GM19324 (cell line): ENCODE results near the gene INTS11.
"Not testable (repeated sequence)": the region's sequence is repeated elsewhere in the genome, so short reads cannot be mapped to it uniquely, and the experiment has no call there.

Source experiments
- ATAC-seq: cut with Tn5 transposase; IDR thresholded peaks from one replicate; pipeline ENCODE4 v1.9.1; 2021; ENCODE audit warnings: mild to moderate bottlenecking, moderate library complexity; ENCODE audit not compliant: unreplicated experiment, low FRiP score

INTS11 gene

DNA sequence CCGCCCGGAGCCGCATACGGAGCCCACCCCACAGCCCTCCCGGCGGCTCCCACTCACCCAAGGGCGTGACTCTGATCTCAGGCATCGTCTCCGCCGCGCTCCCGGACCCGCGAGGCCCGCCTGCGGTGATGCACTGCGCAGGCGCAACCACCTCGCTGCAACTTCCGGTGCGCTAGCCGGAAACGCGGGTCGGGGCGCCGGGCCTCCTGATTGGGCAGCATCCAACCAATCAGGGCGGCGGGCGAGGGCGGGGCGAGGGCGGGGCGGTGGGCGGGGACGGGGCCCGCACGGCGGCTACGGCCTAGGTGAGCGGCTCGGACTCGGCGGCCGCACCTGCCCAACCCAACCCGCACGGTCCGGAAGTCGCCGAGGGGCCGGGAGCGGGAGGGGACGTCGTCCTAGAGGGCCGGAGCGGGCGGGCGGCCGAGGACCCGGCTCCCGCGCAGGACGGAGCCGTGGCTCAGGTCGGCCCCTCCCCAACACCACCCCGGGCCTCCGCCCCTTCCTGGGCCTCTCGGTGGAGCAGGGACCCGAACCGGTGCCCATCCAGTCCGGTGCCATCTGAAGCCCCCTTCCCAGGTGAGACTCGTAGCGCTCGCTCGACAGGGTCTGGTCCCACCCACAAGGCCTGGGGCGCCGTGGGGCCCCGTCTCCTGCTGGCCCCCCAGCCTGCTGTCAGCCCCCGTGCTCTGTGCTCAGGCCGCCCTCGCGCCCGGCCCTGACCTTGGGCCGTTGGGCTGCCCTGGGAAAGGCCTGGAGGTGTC, at the start of gene INTS11, which contains the start of gene CPTP:
Gene INTS11 (minus strand): TSS at position 137 of the 764 bp plus-strand sequence. CDS start 52 bp downstream, at position 85.
Gene CPTP (plus strand): TSS at position 279 of the 764 bp plus-strand sequence. CDS start 2,109 bp downstream, outside the sequence.
- ATAC-seq, result peak; percentile 67

DNA sequence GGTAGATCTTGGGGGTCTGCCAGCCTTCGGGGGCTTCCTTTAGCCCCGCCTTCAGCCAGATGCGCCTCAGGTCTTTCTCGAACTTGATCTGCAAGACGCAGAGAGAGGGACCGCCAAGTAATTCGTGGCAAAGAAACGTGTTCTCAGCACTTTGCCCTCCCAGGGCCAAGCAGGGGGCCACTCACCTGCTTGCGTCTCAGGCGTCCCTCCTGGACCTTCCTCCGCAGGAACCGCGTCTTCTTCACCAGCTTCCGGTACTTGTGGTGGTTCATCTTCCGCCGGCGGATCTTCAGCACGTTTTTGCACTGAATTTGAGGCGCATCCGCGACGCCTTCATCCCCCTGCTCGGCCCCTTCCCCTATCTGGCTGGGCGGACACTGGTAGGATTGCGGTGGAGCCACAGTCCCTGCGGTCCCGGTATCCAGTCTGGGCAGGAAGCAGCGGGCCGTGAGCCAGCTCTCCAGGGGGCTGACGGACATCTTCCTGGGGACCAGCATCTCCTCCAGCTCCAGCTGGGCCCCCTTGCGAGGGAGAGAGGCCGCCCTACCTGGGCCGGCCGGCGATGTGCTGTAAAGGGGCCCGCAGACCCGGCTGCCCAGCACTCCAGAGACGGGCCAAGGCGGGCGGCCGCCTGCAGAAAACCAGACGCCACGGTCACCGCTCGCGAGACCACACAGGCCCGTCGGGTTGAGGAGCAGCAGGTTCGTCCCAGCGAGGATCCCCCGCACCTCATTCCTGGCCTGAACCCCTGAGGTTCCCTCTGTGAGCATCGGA, 49.5 kb upstream of the INTS11 start:
- ATAC-seq, result no peak

DNA sequence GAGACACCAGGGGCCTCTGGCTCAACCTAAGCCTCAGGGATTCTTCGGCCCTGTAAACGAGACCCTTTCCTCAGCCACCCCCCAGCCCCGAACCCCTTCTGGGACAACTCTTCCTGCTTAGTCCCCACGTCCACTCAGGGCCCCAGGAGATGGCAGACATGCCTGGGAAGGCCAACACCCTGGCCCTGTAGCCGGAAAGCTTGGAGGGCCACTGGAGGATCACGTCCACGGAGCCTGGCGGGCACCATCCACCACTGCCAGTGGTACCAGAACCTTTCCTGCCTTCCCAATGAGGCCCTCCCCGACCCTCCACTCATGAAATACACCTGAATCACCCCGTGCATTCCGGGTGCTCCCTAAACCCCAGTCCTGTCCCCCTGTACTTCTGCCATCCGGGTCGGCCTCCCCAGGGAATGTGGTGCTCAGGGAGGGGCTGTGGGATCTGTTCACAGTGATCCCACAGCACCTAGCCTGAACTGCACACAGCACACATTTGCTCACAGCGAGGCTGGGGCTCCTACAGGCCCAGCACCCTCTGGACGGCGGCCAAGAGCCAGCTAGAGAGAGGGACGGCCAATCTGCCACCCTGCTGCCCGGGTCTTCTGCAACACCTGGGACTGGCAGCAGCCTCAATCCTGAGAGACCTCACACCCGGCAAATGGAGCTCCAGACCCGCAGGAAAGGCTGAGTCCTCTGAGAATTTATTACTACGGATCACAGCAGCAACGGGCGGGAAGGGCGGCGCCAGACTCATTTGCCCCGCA, 48.8 kb upstream of the INTS11 start:
- ATAC-seq, result no peak

DNA sequence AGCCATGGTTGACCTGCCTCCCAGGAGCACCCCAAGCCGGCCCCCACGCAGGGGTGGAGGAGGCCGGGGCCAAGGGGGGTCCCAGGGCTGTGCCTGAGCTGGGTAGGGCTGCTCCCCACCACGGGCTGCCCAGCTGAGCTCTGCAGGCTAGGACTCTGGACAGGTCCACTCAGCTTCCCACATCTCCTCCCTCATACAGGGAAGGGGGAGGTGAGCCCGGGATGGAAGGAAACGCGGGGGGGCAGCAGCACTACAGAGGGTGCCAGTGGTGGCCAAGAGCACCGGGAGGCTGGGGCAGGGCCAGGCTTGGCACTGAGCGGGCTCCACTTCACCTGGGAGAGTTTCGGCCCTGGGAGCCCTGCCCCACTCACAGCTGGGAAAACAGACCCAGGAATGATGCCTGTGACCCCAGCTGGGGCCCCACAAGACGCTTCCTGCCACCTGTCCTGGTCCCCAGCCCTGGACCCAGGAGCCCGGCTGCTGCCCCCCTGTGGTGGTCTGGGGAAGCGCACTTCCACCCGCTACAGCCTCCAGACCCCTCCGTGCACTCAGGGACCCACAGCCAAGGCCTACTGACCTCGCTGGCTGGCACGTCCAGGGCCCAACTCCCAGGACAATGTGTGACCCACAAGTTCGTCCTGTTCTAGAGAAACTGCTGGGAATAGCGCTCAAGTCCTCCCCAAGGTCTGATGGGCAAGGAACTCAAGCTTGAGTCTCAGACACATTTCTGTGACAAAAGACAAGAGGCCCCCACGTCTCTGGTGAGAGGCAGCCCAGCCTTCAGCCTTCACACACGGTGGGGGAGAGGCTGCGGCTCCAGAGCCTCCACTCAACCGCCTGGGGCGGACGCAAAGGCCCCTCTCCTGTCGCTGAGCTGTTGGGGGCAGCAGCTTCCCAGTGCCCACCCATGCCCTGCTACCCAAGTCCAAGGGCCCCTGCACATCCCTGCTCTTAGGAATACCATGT, 47.6 kb upstream of the INTS11 start:
- no peak for ATAC-seq

DNA sequence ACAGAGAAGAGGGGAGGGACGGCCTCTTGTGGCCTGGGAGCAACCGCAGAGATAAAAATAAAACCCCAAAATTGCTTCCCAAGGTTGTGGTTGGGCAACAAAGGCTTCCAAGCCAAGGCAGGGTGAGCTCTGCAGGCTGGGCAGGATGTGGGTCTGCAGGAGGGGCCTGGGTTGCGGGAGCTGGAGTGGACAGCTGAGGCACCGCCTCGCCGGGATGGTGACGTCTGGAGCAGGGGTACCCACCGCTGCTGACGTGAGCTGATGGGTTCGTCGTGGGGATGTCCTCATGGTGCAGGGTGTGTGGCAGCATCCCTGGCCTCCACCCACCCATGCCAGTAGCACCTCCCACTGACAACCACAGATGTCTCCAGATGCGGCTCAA, 46.9 kb upstream of the INTS11 start:
- no peak for ATAC-seq

DNA sequence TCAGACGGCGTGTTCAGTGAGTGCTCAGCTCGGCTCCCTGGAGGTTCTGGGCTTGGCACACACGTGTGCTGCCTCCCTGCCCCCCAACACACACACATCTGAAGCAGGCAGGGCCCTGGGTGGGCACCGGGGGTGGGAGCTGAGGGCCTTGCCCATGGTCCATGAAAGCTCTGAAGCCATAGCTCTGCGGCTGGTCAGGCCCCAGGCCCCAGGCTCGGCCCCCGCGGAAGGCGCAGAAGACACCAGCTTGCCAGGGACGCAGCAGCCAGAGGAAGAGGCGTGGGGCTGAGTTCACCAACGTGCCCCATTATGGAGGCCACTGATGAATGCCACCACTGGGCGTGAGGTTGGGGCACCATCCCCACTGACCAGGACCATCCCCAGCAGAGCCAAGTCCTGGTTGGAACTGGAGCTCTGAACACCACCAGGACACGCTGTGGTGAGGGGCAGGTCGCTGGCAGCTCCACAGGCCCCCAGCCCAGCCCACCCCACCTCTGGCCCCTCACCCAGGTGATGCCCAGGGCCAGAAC, 46.4 kb upstream of the INTS11 start:
- ATAC-seq, result no peak

DNA sequence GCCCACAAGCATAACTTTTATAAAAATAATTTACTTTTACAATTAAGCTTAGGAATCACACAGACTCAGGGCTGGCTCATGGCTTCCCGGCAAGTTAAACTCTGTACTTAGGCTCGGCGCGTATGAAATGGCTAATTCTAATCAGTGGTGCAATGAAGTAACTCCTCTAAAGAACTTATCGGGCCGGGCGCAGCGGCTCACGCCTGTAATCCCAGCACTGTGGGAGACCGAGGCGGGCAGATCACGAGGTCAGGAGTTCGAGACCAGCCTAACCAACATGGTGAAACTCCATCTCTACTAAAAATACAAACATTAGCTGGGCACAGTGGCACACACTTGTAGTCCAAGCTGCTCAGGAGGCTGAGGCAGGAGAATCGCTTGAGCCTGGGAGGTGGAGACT, 45.6 kb upstream of the INTS11 start:
- not testable (repeated sequence) for ATAC-seq

DNA sequence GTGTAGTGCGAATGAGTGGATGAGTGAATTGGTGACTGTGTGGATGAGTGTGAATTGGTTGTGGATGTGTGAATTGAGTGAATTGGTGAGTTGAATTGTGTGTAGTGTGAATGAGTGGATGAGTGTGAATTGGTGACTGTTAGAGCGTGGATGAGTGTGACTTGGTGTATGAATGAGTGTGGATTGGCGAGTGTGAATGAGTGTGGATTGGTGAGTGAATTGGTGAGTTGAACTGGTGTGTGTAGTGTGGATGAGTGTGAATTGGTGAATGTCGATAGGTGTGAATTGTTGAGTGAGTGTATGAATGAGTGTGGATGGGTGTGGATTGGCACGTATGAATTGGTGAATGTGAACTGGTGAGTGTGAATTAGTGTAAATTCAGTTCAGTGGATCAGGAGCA, 42.9 kb upstream of the INTS11 start:
- no peak for ATAC-seq

DNA sequence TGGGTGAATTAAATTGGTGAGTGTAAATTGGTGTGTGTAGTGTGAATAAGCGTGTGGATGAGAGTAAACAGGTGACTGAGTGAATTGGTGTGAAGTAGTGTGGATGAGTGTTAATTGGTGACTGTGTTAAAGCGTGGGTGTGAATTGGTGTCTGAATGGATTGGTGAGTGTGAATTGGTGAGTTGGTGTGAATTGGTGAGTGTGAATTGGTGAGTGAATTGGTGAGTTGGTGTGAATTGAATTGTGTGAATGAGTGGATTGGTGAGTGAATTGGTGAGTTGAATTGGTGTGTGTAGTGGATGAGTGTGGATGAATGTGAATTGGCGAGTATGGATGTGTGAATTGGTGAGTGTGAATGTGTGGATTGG, 42.2 kb upstream of the INTS11 start:
- ATAC-seq, result no peak

DNA sequence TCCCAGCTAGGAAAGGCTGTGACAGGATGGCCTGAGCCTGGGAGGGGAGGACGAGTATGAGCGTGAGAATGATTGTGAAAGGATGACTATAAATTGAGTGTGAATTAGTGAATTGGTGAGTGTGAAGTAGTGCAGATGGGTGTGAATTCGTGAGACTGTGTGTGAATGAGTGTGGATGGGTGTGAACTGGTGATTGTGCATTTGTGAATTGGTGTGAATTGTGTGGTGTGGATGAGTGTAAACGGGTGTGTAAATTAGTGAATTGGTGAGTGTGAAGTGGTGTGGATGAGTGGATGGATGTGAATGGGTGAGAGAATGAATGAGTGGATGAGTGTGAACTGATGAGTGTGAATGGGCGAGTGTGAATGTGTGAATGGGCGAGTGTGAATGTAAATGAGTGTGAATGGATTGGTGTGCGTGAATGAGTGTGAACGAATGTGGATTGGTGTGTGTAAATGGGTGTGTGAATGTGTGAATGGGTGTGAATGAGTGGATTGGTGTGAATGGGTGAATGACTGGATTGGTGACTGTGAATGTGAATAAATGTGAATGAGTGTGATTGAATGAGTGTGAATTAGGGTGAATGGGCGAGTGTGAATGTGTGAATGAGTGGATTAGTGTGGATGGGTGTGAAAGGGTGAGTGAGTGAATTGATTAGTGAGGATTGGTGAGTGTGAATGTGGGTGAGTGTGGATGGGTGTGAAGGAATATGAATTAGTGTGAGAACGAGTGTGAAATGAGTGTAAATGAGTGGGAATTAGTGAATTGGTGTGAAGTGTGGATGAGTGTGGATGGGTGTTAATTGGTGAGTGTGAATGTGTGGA, 41.6 kb upstream of the INTS11 start:
- ATAC-seq, result no peak

DNA sequence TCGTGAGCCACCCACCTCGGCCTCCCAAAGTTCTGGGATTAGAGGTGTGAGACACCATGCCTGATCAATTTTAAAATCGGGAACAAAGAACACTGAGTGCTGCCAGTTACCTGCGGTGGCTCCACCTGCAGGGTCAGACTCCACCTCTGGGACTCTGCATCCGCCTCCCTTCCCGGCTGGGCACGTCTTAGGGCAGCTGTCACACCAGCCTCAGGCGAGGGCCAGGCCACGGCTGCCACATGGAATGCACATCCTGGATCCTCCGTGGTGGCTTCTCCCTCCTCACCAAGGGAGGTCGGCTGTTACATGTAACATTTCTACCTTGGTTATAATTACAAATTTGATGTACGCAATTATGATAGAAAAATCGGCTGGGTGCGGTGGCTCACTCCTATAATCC, 39.8 kb upstream of the INTS11 start:
- no peak for ATAC-seq

DNA sequence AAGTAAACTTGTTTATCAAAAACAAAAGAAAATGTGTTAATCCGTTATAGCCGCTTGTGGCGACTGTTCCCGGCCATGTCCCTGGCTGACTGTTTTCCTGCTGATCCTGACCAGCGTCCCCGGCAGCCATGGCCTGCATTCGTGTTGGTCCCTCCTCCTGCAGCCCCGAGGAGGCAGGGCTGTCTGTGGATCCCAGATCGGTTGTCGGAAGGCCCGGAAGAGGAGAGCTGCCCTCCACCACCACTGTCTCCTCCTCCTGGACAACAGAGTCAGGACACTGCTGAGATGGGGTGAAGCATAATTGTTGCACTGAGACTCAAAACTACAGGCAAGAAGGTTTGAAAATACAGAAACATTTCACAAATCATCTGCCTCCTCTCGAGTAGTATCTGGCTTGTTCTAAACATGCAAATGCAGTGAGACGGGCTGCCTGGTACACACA, 37.5 kb upstream of the INTS11 start:
- ATAC-seq, result no peak

DNA sequence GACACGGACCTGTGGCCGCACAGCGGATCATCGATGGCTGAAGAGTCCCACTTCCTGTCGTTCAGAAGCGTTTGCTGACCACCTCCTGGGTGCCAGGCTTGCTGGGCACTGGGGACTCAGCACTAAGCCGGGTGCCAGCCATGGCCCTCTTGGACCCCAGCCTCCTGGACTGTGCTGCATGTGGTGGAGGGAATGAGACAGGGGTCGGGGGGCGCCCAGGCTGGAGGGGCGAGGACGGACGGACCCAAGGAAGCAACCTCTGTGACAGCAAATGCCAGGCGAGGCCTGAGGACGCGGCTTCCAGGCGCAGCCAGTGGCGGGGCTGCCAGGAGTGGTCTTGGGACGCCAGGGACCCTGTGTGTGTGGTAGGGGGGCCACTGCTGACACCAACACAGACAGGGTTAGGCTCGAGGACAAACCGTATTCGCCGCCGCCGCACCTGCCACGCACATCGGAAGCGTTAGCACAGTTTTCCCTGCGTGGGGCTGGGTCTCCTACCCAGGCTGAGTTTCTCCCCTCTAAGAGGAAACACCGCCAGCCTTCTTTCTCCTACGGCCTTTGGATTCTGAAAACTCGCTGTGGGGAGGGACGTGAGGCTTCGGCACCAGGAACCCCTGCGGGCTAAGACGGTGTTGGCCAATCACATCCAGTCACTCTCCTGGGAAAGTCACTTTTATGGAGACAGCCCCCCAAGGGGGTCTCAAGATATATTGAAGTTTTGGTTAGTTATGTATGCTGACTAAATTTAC, 36.9 kb upstream of the INTS11 start:
- no peak for ATAC-seq

DNA sequence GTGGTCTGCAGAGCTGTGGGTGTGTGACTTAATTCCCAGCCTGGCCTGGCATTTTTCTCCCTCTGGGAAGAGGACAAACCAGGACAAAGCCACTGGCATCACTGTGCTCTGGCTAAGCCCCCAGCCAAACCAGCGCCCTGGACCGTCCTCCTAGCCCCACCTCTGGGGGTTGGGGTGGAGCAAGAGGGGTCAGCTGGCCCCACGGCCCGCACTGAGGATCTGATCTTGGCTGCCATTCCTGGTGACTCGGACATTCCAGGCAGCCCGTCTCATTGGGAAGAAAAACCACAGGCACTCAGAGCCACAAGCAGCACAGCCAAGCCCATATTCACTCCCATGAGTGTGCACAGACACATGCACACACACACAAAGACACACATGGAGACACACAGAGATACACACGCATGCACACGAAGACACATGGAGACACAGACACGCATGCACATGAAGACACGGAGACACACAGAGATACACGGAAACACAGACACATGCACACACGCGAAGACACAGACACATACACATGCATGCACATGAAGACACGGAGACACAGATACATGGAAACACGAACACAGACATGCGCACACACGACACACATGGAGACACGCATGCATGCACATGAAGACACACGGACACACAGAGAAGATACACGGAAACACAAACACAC, 36.2 kb upstream of the INTS11 start:
- no peak for ATAC-seq

DNA sequence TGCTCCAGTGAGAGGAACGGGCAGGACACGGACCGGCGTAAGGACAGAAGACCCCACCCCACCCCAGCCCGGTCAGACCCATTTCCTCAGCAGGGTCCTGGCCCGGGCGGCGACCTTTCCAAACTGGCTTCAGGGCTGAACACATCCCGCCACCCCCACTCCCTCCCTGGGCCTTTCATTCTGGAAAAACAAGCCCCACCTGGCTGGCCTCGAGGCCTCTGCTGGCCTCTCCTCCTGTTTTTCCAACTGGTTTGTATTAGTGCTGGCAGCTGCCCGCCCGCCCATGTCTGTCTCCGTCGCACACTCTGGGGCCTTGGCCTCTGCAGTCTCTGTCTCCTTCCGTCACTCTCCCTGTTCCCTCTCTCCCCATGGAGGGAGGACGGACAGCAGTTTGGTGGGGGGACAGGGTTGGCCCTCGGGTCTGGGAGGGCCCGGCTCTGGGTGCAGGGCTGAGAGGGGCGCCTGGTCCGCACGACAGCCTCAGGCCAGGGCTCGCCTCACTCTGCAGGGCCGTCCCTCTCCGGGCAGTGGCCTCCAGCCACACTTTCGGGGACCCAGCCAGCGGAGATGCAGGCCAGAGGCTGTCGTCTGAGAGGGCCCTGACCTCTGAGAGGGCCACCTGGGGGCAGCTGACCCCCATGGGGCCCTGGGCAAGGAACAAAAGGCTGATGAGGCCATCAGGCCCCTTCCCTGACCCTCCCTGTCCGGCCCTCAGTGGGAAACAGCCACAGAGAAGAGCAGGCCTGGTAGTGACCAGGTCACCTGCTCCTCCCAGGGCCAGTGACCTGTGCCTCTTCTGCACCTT, 35.4 kb upstream of the INTS11 start:
- no peak for ATAC-seq

DNA sequence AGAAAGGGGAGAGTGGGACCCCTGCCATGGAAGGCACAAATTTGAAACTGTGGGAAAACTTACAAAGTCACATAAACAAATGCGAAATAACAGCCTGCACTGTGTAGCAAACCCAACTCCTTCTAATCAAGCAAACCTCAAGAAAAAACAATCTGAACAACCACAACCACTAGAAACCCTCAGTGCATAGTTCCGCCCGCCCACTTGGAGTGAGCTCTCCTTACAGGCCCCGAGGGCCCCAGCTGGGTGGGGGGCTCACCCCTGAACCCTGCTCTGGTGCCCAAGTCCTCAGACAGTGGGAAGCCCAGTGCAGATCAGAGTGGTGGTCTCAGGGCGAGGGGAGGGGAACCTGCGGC, 34.8 kb upstream of the INTS11 start:
- no peak for ATAC-seq
